Measurements from ENCODE around the gene LSM10.
A peak's percentile ranks its signal among the peaks of the same experiment; 100 is the strongest.

LSM10 gene

GRCh38 chr1:36397378-36398230, at the start of gene LSM10:
Gene LSM10 (minus strand): TSS chr1:36397908. CDS start chr1:36394129, 3,779 bp downstream.
- DNase-seq = peak; percentile 99

- no peak for DNase-seq
Measured at GRCh38 chr1:36447450-36447849, 49.7 kb upstream of the LSM10 start.

DNA sequence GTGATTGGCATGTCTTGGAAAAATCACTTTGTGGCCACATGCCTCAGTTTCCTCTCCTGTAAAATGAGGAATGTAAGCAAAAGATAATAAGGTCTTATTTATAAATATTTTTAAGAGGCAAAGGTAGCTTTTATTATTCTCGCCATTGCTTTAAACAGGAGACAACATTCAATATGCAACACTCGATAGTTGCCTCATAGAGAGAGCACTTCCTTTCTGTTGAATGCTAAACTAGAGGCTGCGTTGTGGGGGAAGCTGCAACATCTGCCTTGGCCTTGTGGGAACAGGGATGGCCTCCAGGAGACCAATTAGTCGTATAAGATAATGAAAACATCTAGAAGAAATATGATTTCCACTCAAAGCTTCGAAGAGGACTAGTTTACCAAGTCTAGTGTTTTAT, 49.0 kb upstream of the LSM10 start:
- no peak for DNase-seq

GRCh38 chr1:36446271-36446670, 48.6 kb upstream of the LSM10 start:
- DNase-seq = no peak

DNA sequence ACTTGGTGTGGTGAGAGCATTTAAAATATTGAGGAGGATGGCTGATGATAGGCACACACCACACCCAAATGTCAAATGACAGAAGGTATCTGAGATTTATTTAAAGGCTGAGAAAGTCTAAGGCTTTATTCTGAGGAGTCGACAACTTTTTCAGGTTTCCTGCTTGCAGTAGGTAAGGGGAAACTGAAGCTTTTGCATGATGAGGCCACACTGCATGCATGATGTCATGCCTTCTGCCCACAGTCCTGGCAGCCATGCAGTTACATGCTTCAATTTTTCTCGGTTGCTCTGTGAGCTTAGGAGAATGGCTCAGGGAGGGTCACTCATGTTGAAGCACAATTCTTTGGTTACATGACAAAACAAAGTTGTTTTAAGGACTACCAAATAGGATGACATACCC, 45.6 kb upstream of the LSM10 start:
- no peak for DNase-seq

DNA sequence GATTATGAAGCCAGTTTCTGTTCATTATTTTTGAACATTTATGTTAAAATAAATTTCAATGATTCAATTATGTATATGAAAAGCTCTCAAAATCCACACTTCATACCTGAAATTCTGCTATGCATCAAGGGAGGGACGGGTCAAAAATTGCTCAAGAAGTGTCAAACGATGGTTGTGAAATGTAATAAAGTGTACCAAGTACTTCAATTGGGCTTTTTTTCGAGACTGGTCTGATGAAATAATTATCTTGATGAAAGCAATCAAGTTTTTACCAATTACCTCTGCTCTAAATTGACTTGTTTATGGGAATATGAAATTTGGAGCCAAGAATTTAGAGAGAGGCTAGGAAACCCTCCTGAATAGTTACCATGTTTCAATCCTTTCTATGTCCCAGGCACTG, 44.6 kb upstream of the LSM10 start:
- no peak for DNase-seq

DNA sequence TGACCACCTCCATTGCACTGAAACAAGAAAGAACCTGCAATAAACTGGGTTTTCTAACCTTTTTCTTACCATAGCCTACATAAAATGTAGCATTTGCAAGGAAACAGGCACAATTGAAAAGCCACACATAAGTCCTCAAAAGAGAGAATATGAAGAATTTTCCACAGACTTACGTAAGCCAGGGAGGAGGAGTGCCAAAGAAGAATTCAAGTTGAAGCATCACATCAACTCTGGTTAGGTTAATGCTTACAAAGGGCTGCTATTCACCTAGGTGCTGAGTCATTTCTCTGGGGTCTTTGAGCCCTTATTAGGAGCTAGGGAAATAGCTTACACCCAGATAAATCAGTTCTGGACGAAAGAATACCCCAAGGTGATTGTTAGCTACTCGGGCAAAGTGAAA, 42.9 kb upstream of the LSM10 start:
- DNase-seq = no peak

DNA sequence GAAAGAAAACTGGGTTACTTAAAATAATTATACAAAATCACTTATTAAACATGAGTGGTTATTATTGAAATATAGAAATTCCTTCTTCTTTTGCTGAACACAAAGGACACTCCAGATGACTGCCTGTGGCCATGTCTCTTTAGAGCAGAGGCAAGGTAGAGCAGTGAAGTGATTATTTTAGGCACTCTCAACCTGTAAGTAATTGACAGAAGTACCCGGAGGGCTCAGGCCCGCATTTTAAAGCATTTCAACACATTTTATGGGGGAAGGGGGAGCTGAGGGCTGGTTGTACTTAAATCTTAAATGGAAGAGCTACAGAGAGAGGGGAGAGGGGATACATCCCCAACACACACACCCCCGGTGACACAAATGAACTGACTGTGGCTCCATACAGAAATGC, 42.3 kb upstream of the LSM10 start:
- DNase-seq = no peak

DNA sequence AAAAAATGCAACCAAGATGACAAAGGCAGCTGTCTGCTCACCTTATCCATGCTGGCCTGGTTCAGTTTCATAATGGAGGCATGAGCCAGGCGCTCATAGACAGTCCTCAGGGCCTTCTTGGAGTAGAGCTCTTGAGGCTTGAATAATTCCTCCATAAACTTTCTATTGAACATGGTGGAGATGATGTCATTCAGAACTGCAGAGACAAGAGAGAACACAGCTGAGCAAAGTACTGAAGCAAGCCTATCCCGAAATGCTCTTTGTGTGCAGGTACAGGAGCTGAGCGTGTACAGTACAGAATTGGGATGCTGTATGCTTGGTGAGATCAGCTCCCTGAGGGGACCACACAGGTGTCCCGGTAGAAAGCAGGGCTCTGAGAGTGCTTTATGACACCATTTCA, 41.0 kb upstream of the LSM10 start:
- DNase-seq = no peak

- DNase-seq = no peak
Measured at GRCh38 chr1:36436821-36437220, 39.1 kb upstream of the LSM10 start.

GRCh38 chr1:36433102-36433501, 35.4 kb upstream of the LSM10 start:
- DNase-seq = no peak

GRCh38 chr1:36432616-36433015, 34.9 kb upstream of the LSM10 start:
- DNase-seq = no peak

GRCh38 chr1:36425791-36426190, 28.1 kb upstream of the LSM10 start:
- no peak for DNase-seq

DNA sequence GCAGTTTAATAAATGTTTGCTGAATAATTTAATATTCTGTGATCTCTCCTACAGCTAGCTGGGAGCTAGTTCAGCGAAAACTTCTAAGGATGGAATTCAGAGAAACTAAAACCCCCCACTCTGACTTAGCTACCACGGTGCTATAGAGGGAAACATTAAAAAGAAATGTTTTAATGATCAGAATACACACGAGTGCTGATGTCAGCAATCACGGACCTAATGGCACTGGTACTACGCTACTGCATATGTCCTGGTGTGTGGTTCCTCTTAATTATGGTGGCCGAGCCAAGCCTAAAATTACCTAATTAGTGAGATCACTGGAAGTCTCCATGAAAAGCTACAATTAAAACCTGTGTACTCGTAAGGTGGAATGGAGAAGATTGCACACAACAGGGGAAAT, 23.9 kb upstream of the LSM10 start:
- DNase-seq = no peak

DNA sequence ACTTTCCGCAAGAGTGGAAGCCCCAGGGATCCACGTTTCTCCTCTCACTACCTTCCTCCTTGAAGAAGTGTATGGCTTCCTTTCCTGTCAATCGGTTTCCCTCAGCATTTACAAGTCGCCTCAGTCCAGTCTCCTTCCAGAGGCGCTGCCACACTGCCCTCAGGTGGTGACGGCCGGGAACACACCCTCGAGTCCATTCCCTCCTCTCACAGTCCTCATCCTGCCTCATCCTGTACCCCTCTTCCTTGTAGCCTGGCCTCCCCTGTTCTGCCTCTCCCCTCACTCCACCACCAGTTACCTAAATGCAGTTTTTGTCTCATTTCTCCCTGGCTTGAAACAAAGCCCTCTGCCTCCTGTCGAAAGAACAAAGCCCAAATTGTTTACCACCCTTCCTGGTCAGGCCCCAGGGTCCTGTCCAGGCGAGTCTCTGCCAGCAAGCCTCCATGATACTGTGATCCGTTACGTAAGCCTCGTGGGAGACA, 23.2 kb upstream of the LSM10 start:
- peak; percentile 74 for DNase-seq

DNA sequence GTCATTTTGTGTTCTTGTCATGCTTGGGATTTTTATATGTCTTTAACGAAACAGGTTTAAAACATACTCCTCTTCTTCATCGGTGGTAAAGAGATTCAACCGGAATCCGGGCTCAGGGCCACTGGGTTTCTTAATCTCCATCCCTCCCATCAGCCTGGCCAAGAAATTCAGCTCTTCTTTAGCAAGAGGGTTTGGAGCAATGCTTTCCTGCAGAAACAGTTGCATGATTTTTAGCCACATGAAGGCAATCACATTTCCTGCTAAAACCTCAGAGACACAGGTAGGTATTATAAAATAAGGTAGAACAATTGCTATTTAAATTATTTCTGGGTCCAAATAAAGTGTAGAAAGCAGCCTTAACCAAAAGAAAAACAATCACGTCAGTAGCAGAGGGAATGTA, 22.7 kb upstream of the LSM10 start:
- no peak for DNase-seq

DNA sequence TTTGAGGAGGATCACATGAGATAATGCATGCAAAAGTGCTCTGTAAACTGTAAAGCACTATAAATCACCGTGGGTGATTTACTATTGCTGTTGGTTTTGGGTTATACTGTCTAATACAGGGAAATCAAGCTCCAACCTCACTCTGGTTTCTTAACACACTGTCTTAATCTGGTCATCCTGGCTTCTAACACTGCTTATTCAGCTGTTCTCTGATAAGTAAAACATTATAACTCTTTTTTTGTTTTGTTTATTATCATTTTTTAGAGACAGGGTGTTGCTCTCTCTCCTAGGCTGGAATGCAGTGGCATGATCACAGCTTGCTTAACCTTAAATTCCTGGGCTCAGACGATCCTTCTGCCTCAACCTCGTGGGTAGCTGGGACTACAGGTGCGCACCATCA, 21.9 kb upstream of the LSM10 start:
- DNase-seq = no peak

DNA sequence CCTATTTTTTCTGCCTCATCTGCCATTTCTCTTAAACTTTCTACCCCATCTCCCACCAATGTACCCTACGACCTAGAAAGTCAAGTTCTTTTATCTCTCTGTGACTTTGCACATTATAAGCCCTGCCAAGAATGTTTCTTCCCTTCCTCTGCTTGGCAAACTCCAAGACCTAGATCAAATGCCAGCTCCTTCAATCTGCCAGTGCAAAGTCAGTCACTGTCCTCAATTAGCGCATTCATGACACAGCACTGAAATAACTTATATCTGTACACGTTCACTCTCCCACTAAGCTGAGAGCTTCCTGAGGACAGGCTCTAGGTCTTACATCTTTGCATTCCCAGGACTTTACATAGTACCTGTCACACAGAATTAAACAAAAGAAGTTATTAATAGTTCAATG, 21.4 kb upstream of the LSM10 start:
- no peak for DNase-seq

- no peak for DNase-seq
Measured at GRCh38 chr1:36417931-36418330, 20.2 kb upstream of the LSM10 start.

DNA sequence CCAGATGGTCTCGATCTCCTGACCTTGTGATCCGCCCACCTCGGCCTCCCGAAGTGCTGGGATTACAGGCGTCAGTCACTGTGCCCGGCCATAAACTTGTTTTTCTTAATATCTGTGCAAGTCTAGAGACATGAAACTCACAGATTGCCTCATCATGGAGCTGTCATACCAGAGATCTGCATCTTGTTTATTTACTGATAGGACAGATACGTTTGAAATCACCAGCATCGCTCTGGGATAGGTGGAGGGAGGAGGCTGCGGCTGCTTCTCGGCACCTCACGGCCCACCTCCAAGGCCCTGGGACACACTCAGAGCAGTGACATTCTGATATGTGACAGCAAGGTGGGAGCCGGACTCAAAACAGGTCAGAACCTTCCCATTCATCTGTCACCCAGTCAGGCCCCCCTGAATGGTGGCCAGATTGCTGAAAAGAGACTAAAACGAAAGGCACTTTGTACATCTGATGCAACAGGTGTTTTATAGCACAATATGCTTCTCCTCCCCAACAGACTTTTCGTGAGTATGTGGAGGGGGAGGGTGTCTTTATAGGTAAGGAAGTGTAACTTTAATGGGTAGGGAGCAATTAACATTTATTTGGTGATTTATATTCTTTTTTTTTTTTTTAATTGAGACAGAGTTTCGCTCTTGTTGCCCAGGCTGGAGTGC, 18.1 kb upstream of the LSM10 start:
- no peak for DNase-seq

DNA sequence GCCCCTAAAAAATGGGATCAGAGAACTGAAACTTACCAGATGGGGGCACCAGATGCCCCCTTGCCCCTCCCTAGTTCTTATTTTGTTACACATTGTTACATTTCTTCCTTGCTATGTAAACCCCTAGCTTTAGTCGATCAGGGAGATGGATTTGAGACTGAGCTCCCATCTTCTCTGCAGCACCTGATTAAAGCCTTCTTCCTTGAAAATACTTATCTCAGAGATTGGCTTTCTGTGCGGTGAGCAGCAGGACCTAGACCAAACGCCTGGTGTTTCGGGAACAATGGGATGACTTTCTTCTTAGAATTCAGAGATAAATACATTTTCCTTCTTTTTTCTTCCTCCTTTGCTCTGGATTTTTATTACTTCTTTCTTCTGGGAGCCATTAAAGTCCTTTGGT, 16.7 kb upstream of the LSM10 start:
- no peak for DNase-seq

GRCh38 chr1:36411674-36412648, 14.3 kb upstream of the LSM10 start:
- peak; percentile 15 for DNase-seq

- DNase-seq = no peak
Measured at GRCh38 chr1:36408479-36408878, 10.8 kb upstream of the LSM10 start.
